Left ventricle myocardium inferior (tissue), 1 donor: ENCODE results near the gene MLLT6. TPM values are rescaled to one million over a fixed set of nuclear protein-coding genes. Genes with fewer than 3 reads are reported as not detected.

Source experiments
- DNase-seq: peaks from one replicate; pipeline ENCODE4 v3.0.0-alpha.2; 2020
- H3K27ac ChIP-seq: fragments of 200-600 bp; replicated peaks from 2 replicates; pipeline ENCODE4 v1.8.0; 2021
- H3K27me3 ChIP-seq: fragments of 200-600 bp; 2 replicates; pipeline ENCODE4 v1.8.0; 2021; ENCODE audit warnings: low read depth
- H3K36me3 ChIP-seq: fragments of 200-600 bp; 2 replicates; pipeline ENCODE4 v1.8.0; 2021
- H3K4me1 ChIP-seq: fragments of 200-600 bp; 2 replicates; pipeline ENCODE4 v1.8.0; 2021
- H3K4me3 ChIP-seq: fragments of 200-600 bp; 2 replicates; pipeline ENCODE4 v1.8.0; 2021; ENCODE audit warnings: mild to moderate bottlenecking, moderate library complexity
- H3K9me3 ChIP-seq: fragments of 200-600 bp; replicated peaks from 2 replicates; pipeline ENCODE4 v1.8.0; 2021
- CTCF ChIP-seq: fragments of 200-600 bp; IDR thresholded peaks from 2 replicates; pipeline ENCODE4 v1.8.0; 2021; ENCODE audit warnings: antibody characterized with exemption, mild to moderate bottlenecking, borderline replicate concordance
- intact Hi-C: fragments of 100-400 bp; cut with micrococcal nuclease; formaldehyde crosslinking; loops from one replicate; pipeline ENCODE4 v1.11.0; 2022
- total RNA-seq: library from RNA; stranded (reverse); fragmentation: NEBNext Ultra II Directional; extraction: Animal tissue kit (Norgen Biotek cat#: 25700); gene quantifications from one replicate; pipeline ENCODE4 v1.2.1, GENCODE V29; 2021
- donor health status: DM: no; HTN: yes; CAD: no; lungs with severe emphysema.

Gene MLLT6
- total RNA-seq, 1 donor from 2014 or later = 74.1 TPM

DNA sequence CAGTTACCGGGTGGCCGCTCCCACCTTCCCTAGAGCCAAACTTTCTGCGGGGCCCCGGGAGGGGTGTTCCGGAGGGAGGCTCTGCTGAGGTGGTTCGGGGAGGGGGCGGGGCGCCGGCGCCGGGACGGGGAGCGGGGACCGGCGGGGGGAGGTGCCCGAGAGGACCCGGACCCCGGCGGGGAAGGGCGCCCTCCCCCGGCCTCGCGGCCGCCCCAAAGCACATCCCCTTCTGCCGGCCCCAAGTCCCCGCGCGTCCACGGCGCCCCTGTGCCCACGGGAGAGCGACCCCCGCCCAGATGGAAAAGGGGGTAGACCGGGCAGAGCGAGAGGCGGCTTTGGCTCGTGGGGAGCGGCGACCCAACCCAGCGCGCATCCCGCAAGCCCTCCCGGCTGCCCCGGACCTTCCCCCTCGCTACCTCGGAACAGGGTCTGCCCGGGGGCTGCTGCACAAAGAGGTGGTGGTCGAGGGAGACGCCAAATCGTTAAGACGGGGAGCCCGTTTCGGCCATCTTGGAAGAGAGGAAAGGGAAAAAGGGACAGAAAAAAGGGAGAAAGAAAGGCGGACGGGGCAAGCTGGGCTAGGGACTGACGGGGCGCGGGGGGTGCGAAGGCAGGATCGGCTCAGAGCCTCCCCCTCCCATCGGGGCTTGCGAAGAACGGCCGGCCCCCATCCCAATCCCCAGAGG, 42.5 kb downstream of the MLLT6 start:
- no peaks in the 10 kb centered on the region for H3K27me3 ChIP-seq
- peaks cover 91% of the 10 kb centered on the region for H3K4me1 ChIP-seq
- intact Hi-C loops = no loop called here
- peak overlapping the region; percentile 78 for H3K4me3 ChIP-seq
- H3K9me3 ChIP-seq = no peaks in the 10 kb centered on the region
- peak; percentile 64 for DNase-seq
- H3K27ac ChIP-seq = peak overlapping the region; percentile 96
- H3K36me3 ChIP-seq = no peaks in the 10 kb centered on the region
- peak; percentile 27 for TF ChIP-seq CTCF

DNA sequence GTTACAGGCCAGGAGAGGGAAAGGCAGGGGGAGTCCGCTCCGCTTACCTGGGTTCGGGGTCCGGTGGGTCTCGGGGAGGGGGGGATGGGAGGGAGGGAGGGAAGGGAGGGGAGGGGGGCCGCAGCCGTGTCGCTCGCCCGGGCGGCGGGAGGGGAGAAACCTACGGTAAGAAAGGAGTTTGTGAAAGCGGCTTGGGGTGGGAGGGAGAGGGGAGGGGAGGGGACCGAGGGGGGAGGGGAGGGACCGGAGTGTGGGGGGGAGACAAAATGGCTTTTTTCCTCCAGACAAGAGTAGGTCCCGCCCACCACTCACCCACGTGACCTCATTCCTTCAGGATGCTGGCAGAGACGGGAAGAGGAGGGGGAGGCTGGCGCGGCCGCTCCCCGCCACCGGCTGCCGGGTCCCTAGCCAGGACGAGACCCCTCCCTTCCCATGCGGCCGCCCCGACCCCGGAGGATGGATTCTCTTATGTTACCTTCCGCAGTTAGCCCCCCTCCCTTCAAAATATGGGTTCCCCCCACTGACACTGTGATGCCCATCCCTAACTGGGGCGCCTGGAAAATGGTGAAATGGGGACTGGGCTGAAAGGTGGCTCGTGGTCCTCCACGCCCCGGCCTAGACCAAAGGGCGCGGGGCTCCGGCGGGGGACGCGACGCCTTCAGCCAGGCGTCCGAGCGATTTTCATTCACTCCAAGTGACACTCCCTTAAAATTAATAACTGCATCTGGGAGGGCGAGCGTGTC, 43.2 kb downstream of the MLLT6 start, which contains the start of gene PCGF2:
PCGF2 (minus strand) TSS at position 188 of the 743 bp plus-strand sequence. CDS start 7,934 bp downstream, outside the sequence.
- DNase-seq = peak; percentile 94
- peak within 1 kb of the TSS; percentile 96 for H3K27ac ChIP-seq
- H3K27me3 ChIP-seq = no peaks in the 10 kb centered on the region
- H3K4me3 ChIP-seq = peak within 1 kb of the TSS; percentile 78
- peaks cover 91% of the 10 kb centered on the region for H3K4me1 ChIP-seq
- no peaks in the 10 kb centered on the region for H3K9me3 ChIP-seq
- TF ChIP-seq CTCF = no peak
- intact Hi-C loops = no loop called here
- H3K36me3 ChIP-seq = no peaks in the 10 kb centered on the region

- intact Hi-C loops = no loop called here
- no peaks in the 10 kb centered on the region for H3K27me3 ChIP-seq
- no peak for TF ChIP-seq CTCF
Measured at GRCh38 chr17:38748892-38749222, 43.8 kb downstream of the MLLT6 start.

GRCh38 chr17:38749223-38750043, 44.4 kb downstream of the MLLT6 start:
- intact Hi-C loops = no loop called here
- Histone ChIP-seq H3K4me3 (peak overlapping the region; percentile 78), H3K4me1 (peaks cover 91% of the 10 kb centered on the region), H3K27ac (peak overlapping the region; percentile 96), H3K36me3 (peaks cover 7% of the 10 kb centered on the region), H3K27me3 (no peaks in the 10 kb centered on the region), H3K9me3 (no peaks in the 10 kb centered on the region)
- DNase-seq = peak; percentile 92
- TF ChIP-seq CTCF = no peak

More at GRCh38 chr17:38748892-38749222, 43.8 kb downstream of the MLLT6 start:
- Histone ChIP-seq H3K36me3 (peaks cover 1% of the 10 kb centered on the region), H3K4me3 (peak overlapping the region; percentile 78), H3K9me3 (no peaks in the 10 kb centered on the region), H3K4me1 (peaks cover 91% of the 10 kb centered on the region), H3K27ac (peak overlapping the region; percentile 96)
- no peak for DNase-seq

DNA sequence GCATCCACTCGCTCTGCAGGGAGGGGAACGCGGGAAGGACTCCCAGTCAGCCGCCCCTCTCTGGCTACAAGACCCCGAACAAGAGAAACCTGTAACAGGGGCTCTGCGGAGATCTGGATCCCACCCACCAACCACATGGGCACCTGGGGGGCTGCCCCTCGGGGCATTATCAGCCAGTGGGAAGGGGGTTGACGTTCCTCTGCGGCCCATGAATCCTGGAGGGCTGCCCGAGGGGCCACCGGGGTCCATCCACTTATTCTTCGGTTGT, 44.9 kb downstream of the MLLT6 start:
- intact Hi-C loops = no loop called here
- no peaks in the 10 kb centered on the region for H3K9me3 ChIP-seq
- H3K27ac ChIP-seq = peak overlapping the region; percentile 96
- H3K4me3 ChIP-seq = peak overlapping the region; percentile 78
- TF ChIP-seq CTCF = no peak
- no peaks in the 10 kb centered on the region for H3K27me3 ChIP-seq
- DNase-seq = no peak
- peaks cover 91% of the 10 kb centered on the region for H3K4me1 ChIP-seq
- peaks cover 12% of the 10 kb centered on the region for H3K36me3 ChIP-seq
